WTC11 (cell line): ENCODE data around the gene JAML. TPM values are rescaled to one million over a fixed set of nuclear protein-coding genes. Genes with fewer than 3 reads are reported as not detected.

Experiments
- ATAC-seq: fragments of 200-7000 bp; cut with Tn5 transposase; 2 replicates; pipeline ENCODE4 v1.10.0; 2021; ENCODE audit warnings: mild to moderate bottlenecking, moderate library complexity
- CTCF ChIA-PET: fragments of 300-600 bp; sonication (Branson Sonifier 250); formaldehyde crosslinking; loops from one replicate; lab custom pipeline; 2021; ENCODE audit warnings: antibody characterized with exemption; lab: Charles Lee
- POLR2A ChIA-PET: fragments of 350-600 bp; sonication (Branson Sonifier 250); formaldehyde crosslinking; loops from one replicate; lab custom pipeline; 2021; ENCODE audit warnings: antibody characterized with exemption; lab: Charles Lee
- DNase-seq: peaks from one replicate; pipeline ENCODE4 v3.0.0; 2021; ENCODE audit warnings: low spot score
- H3K27ac Mint-ChIP-seq: 2 replicates; pipeline ENCODE4 v1.8.0; 2021; ENCODE audit warnings: mixed read lengths
- H3K27me3 Mint-ChIP-seq: 2 replicates; pipeline ENCODE4 v1.8.0; 2021; ENCODE audit warnings: low read depth, mild to moderate bottlenecking, moderate library complexity, mixed read lengths
- H3K36me3 Mint-ChIP-seq: 2 replicates; pipeline ENCODE4 v1.8.0; 2021; ENCODE audit warnings: mixed read lengths
- H3K4me1 Mint-ChIP-seq: 2 replicates; pipeline ENCODE4 v1.8.0; 2022; ENCODE audit warnings: mixed read lengths
- H3K4me3 Mint-ChIP-seq: 2 replicates; pipeline ENCODE4 v1.8.0; 2021; ENCODE audit warnings: mild to moderate bottlenecking, moderate library complexity, mixed read lengths
- H3K9me3 Mint-ChIP-seq: 2 replicates; pipeline ENCODE4 v1.8.0; 2021; ENCODE audit warnings: mixed read lengths
- ATF6 ChIP-seq: sonication (generic); formaldehyde crosslinking; IDR thresholded peaks from 2 replicates; pipeline ENCODE4 v1.8.1; 2023; ENCODE audit warnings: mild to moderate bottlenecking, missing genetic modification reagents
- E2F4 ChIP-seq: sonication (generic); formaldehyde crosslinking; IDR thresholded peaks from 2 replicates; pipeline ENCODE4 v1.8.1; 2022; ENCODE audit warnings: low read depth, mild to moderate bottlenecking, moderate library complexity, missing genetic modification reagents, borderline replicate concordance
- EMX1 ChIP-seq: fragments of 250-450 bp; sonication (Bioruptor Pico); IDR thresholded peaks from 2 replicates; pipeline ENCODE4 v1.8.0; 2021; ENCODE audit warnings: mild to moderate bottlenecking
- JUN ChIP-seq: sonication (generic); formaldehyde crosslinking; IDR thresholded peaks from 2 replicates; pipeline ENCODE4 v1.8.0; 2023; ENCODE audit warnings: mild to moderate bottlenecking, missing genetic modification reagents
- MXD4 ChIP-seq: fragments of 250-450 bp; sonication (Bioruptor Pico); IDR thresholded peaks from 2 replicates; pipeline ENCODE4 v1.8.0; 2021; ENCODE audit warnings: mild to moderate bottlenecking, moderate library complexity, borderline replicate concordance
- MYBL2 ChIP-seq: sonication (generic); formaldehyde crosslinking; IDR thresholded peaks from 2 replicates; pipeline ENCODE4 v1.8.1; 2023; ENCODE audit warnings: mild to moderate bottlenecking, moderate library complexity, missing genetic modification reagents
- NFE2L1 ChIP-seq: sonication (generic); formaldehyde crosslinking; IDR thresholded peaks from 2 replicates; pipeline ENCODE4 v1.8.1; 2023; ENCODE audit warnings: missing genetic modification reagents
- PREB ChIP-seq: sonication (generic); formaldehyde crosslinking; IDR thresholded peaks from 2 replicates; pipeline ENCODE4 v1.8.1; 2022; ENCODE audit warnings: mild to moderate bottlenecking, missing genetic modification reagents, moderate library complexity, borderline replicate concordance
- PRRX2 ChIP-seq: fragments of 250-450 bp; sonication (Bioruptor Pico); IDR thresholded peaks from 2 replicates; pipeline ENCODE4 v1.8.0; 2021; ENCODE audit warnings: mild to moderate bottlenecking
- RELA ChIP-seq: sonication (generic); formaldehyde crosslinking; IDR thresholded peaks from 2 replicates; pipeline ENCODE4 v1.8.1; 2022; ENCODE audit warnings: missing genetic modification reagents, mild to moderate bottlenecking, borderline replicate concordance
- SP1 ChIP-seq: sonication (generic); formaldehyde crosslinking; conservative IDR thresholded peaks from 2 replicates; pipeline ENCODE4 v1.8.1; 2022; ENCODE audit warnings: missing genetic modification reagents
- TCF7 ChIP-seq: sonication (generic); formaldehyde crosslinking; IDR thresholded peaks from 2 replicates; pipeline ENCODE4 v1.8.0; 2022; ENCODE audit warnings: mild to moderate bottlenecking, low read depth, missing genetic modification reagents, moderate library complexity
- USF1 ChIP-seq: sonication (generic); formaldehyde crosslinking; IDR thresholded peaks from 2 replicates; pipeline ENCODE4 v1.8.0; 2022; ENCODE audit warnings: mild to moderate bottlenecking, missing genetic modification reagents
- ZBTB21 ChIP-seq: sonication (generic); formaldehyde crosslinking; IDR thresholded peaks from 2 replicates; pipeline ENCODE4 v1.8.1; 2023; ENCODE audit warnings: mild to moderate bottlenecking, missing genetic modification reagents, borderline replicate concordance
- ZBTB43 ChIP-seq: sonication (generic); formaldehyde crosslinking; IDR thresholded peaks from 2 replicates; pipeline ENCODE4 v1.8.1; 2023; ENCODE audit warnings: mild to moderate bottlenecking, missing genetic modification reagents
- ZNF263 ChIP-seq: sonication (generic); formaldehyde crosslinking; IDR thresholded peaks from 2 replicates; pipeline ENCODE4 v1.8.1; 2022; ENCODE audit warnings: low read depth, mild to moderate bottlenecking, moderate library complexity, missing genetic modification reagents
- ZNF423 ChIP-seq: fragments of 250-450 bp; sonication (Bioruptor Pico); IDR thresholded peaks from 2 replicates; pipeline ENCODE4 v2.1.2; 2022; ENCODE audit warnings: mild to moderate bottlenecking, moderate library complexity
- ZNF532 ChIP-seq: fragments of 250-450 bp; sonication (Bioruptor Pico); IDR thresholded peaks from 2 replicates; pipeline ENCODE4 v1.9.0; 2021; ENCODE audit warnings: mild to moderate bottlenecking, borderline replicate concordance
- total RNA-seq: library from RNA; stranded (reverse); gene quantifications from 3 replicates; pipeline ENCODE4 v1.2.3, GENCODE V29; 2021

The JAML gene
- total RNA-seq, 1 experiment from 2014 or later = 0.24 TPM

- TF ChIP-seq ZBTB43 (CRISPR knock-in tag) (no peak), ZNF532 (CRISPR knock-in tag) (no peak), PRRX2 (CRISPR knock-in tag) (no peak), ZBTB21 (CRISPR knock-in tag) (no peak)
These were observed 9.5 kb downstream of the JAML start (continued) for GRCh38 chr11:118215262-118215661.

GRCh38 chr11:118214210-118214914 is 10.4 kb downstream of the JAML start:
- DNase-seq (no peak), ATAC-seq (no peak)
- H3K27ac Mint-ChIP-seq = 0 out of 2 replicates have a peak overlapping the region, but pooled peaks have one; percentile 28
- H3K4me3 Mint-ChIP-seq = no peak overlapping the region
- H3K36me3 Mint-ChIP-seq = no peaks in the 10 kb centered on the region
- H3K9me3 Mint-ChIP-seq = peaks cover 4% of the 10 kb centered on the region; the same call in 1 of the 2 replicates
- peaks cover 3% of the 10 kb centered on the region for H3K27me3 Mint-ChIP-seq
- H3K4me1 Mint-ChIP-seq = peaks cover 48% of the 10 kb centered on the region
- POLR2A ChIA-PET = no interaction called here
- CTCF ChIA-PET = interaction anchor here (0.9 to 5.8 kb wide), 3 partner anchors 16 to 81 kb away, joined by 3 to 44 read pairs (median 5); no protein-coding TSS in a partner anchor
- TF ChIP-seq PREB (CRISPR knock-in tag) (no peak), USF1 (no peak), RELA (CRISPR knock-in tag) (no peak), TCF7 (CRISPR knock-in tag) (no peak), ZNF423 (CRISPR knock-in tag) (no peak), JUN (CRISPR knock-in tag) (no peak), ATF6 (CRISPR knock-in tag) (no peak), SP1 (no peak), MXD4 (CRISPR knock-in tag) (no peak), E2F4 (CRISPR knock-in tag) (no peak), ZNF263 (CRISPR knock-in tag) (no peak), ZNF532 (CRISPR knock-in tag) (no peak), MYBL2 (CRISPR knock-in tag) (no peak), NFE2L1 (CRISPR knock-in tag) (no peak), EMX1 (no peak)
